Hematopoietic multipotent progenitor cell treated with erythropoietin and hydrocortisone succinate and interleukin-3 and kit ligand, for 4 days (in vitro differentiated cells): Measurements from ENCODE around the gene CNTNAP2.

Experiments used
- DNase-seq: peaks from one replicate; pipeline ENCODE4 v3.0.0-alpha.2; 2015

Gene CNTNAP2

DNA sequence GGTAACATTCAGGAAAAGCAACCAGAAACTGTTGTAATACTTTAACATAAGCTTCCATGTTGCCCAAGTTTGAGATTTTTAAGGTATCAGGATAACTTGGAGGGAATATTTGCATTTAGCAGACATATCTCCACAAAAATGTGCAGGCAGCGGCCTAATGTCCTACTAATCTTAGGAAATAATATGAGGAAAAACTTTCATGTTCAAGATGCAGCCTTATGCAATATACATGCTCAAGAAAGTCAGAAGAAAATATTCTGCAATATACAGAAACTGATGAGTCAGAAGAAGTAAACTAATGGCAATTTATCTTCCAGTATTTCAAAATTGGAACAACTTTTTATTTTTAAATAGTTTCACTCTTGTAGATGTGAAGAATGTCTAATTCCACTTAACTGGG lies 2010.8 kb downstream of the CNTNAP2 start:
- no peak for DNase-seq

- no peak for DNase-seq
These were observed 2012.4 kb downstream of the CNTNAP2 start for GRCh38 chr7:148129023-148129422.

DNA sequence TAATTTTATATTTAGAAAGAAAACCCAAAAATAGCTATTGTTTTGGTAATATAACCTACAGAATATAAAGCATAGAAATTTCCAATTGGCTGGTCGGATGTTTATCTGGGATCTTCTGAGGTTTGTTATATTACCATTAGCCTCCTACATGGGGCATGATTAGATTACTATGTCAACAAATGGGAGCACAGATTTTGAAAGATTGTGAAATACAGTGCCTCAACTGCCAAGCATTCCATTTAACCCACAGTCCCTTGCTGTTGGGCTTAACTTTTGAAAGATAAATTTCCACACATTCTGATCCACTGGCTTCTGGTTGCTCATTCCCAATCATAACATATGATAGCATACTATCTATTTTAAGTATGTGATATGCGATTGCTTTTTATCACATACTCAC lies 2018.5 kb downstream of the CNTNAP2 start:
- no peak for DNase-seq

DNA sequence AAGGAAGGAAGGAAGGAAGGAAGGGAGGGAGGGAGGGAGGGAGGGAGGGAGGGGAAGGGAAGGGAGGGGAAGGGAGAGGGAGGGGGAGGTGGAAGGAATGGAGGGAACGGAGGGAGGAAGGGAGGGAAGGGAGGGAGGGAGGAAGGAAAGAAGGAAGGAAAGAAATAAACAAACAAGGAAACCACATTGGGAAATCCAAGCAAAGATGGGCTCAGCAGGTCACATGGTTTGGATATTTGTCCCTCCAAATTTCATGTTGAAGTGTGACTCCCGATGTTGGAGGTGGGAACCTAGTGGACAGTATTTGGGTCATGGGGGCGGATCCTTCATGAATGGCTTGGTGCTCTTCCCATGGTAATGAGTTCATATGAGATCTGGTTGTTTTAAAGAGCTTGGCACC lies 2019.4 kb downstream of the CNTNAP2 start:
- no peak for DNase-seq

DNA sequence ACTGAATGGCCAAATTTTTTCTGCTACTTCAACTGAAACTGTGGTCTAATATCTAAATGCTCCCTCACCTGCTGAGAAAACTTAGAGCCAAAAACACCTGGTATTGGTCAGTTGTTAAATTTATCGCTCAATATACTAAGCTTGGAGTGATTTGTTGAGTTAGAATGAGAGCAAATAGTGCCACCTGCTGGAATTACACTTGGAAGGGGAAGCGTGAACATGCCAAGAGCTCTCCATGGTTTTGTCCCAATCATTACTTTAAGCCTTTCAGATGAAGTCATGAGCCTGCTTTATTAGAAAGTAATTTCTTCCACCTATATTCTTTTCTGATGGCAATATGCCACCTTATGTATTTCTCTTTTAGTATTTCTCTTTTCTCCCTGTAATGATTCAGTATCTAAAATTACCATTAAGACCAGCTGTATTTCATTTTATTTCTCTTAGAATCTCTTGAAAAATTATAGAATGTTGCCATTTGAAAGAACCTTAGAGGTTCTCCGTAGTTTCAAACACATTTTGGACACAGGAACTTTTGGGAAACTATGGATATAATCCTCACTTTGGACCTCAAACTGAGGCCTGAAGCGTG lies 2026.2 kb downstream of the CNTNAP2 start:
- peak; percentile 67 for DNase-seq

GRCh38 chr7:148144827-148145226 lies 2028.2 kb downstream of the CNTNAP2 start:
- DNase-seq, result no peak

DNA sequence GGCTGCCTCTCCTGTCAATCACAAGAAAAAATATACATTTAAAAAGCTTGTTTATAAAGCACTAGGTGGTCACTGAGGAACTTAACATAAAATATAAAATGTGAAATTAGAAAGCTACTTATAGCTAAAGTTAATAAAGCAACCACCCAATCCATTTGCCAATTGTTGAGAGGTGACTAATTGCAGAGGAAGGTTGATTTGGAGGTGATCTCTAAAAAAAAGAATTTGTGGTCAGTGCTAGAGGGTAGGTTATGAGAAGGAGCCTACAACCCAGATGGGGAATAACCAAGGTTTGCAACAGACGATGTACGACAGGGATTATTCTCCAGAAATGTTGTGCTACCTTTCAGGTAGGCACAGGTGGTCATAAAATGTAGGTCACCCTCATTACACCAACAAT lies 2029.7 kb downstream of the CNTNAP2 start:
- no peak for DNase-seq

DNA sequence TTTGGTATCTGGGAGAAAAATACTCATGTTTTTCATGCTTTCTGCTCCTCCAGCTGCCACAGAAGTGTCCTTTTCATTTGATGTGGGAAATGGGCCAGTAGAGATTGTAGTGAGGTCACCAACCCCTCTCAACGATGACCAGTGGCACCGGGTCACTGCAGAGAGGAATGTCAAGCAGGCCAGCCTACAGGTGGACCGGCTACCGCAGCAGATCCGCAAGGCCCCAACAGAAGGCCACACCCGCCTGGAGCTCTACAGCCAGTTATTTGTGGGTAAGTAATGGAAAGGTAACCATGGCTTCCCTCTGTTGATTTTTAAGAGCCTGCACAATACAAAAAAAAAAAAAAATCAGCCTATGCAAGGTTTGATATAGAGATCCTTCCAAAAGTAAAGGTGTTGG lies 2030.8 kb downstream of the CNTNAP2 start:
- no peak for DNase-seq

GRCh38 chr7:148148456-148148855 lies 2031.9 kb downstream of the CNTNAP2 start:
- no peak for DNase-seq

DNA sequence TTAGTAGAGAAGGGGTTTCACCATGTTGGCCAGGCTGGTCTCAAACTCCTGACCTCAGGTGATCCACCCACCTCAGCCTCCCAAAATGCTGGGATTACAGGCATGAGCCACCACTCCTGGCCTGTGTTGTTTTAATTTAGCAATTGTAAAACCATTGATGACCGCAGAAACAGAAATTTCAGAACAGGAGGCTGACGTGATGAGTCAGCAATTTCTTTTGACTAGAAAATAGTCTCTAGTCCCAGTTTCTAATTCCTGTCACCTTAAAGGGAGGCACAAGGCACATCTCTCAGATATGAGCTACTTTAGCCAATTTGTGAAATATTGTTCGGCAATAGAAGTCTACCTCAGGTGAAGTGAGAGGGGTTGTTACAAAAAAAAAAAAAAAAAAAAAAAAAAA lies 2033.1 kb downstream of the CNTNAP2 start:
- no peak for DNase-seq

DNA sequence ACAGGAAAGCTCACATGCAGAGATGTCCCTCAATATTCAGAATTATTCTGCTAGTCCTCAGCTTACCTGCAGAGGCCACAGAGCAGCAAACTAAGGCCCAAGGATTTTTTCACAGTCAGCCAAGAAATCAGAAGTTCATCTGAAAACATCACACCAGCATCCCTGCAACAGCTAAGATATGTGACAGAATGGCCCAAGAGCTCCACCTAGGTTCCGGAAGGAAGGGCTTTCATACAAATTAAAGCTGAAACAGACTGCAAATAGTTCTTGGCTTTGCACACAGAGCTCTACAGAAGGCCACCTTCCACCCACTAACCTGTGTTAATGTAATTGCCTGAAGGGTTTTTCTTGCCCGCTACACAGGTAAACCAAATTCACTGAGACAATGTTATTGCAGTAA lies 2035.2 kb downstream of the CNTNAP2 start:
- DNase-seq, result no peak

GRCh38 chr7:148153616-148154284 lies 2037.1 kb downstream of the CNTNAP2 start:
- DNase-seq, result no peak

DNA sequence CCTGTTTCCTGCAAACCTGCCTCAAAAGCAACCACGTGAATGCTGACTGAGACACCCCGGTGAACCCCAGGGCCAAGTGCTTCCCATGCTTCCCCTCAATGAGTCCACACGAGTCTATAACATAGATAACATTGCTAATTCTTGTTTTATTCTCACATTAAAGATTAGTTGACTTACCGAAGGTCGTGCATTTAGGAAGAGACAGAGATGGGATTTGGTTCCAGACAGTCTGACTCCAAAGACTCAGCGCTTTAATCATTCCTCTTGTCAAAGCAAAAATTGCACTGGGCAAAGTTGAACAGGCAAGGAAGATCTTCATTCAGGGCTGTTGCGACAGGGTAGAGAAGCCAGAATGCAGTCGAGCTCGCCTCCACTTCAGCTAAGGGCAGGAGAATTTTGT lies 2038.4 kb downstream of the CNTNAP2 start:
- no peak for DNase-seq

- no peak for DNase-seq
These were observed 2039.2 kb downstream of the CNTNAP2 start for GRCh38 chr7:148155826-148156225.

DNA sequence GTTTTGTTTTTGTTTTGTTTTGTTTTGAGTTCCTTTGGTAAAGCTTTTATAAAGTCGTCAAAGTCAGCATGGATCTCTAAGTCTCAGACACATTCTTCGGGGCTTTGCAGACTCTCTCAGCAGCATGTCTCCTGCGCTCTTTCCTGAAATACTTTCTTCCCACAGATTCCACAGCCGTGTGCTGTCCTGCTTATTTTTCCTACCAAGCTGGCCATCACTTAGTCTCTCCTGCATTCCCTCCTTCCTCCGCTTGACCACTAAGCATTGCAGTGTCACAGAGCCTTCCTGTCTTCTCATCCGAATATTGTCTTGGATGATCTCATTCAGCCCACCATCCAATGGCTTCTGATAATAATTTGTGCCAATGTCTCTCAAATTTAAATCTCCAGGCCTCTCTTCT lies 2039.6 kb downstream of the CNTNAP2 start:
- DNase-seq, result no peak

GRCh38 chr7:148159331-148159730 lies 2042.7 kb downstream of the CNTNAP2 start:
- no peak for DNase-seq

DNA sequence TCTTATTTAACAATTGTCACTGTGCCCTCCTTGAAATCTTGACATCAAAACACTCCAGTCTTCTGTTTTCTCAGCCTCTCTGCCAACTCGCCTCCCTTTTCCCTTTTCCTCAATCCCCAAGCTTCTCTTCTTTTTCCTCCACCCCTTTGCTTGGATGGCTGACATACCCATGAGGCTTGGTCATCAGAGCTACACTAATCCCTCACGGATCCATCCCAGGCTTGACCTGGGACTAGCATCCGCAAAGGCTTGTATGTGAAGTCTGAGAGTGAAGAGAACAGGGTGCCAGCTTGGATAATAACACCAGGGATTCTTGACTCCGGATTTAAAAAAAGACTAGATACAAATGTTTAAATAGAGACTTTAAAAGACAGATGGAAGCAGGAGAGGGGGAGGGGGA lies 2045.2 kb downstream of the CNTNAP2 start:
- no peak for DNase-seq

DNA sequence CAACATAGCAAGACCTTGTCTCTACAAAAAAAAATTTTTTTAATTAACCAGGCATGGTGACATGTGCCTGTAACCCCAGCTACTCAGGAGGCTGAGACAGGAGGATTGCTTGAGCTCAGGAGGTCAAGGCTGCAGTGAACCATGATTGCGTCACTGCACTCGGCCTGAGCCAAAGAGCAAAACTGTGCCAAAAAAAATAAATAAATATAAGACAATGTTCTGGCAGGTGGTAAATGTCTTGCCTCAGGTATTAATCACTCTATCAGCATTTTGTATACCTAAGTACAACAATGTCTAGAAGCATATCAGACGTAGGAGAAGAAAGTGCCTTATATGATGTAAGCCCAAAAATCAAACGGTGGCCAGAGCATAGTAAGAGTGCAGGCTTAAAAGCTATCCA lies 2046.2 kb downstream of the CNTNAP2 start:
- no peak for DNase-seq

DNA sequence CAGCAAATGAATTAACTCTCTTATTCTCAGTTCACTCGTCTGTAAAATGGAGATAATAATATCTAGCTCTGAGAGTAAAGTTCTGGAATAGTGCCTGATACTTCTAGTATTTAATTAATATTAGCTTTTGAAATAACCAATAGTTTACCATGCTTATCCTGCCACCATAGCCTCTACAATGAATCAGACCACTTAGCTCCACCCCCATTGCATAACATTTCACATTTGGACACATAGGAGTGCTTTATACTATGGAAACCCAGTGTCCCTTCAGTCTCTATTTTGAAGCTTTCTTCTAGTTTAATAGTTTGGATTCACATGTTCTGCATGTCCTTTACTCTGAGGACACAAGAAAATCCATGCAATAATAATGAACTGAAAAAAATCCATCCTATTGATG lies 2046.6 kb downstream of the CNTNAP2 start:
- DNase-seq, result no peak

- DNase-seq, result no peak
These were observed 2056.3 kb downstream of the CNTNAP2 start for GRCh38 chr7:148172920-148173319.

- DNase-seq, result no peak
These were observed 2056.8 kb downstream of the CNTNAP2 start for GRCh38 chr7:148173369-148173768.

DNA sequence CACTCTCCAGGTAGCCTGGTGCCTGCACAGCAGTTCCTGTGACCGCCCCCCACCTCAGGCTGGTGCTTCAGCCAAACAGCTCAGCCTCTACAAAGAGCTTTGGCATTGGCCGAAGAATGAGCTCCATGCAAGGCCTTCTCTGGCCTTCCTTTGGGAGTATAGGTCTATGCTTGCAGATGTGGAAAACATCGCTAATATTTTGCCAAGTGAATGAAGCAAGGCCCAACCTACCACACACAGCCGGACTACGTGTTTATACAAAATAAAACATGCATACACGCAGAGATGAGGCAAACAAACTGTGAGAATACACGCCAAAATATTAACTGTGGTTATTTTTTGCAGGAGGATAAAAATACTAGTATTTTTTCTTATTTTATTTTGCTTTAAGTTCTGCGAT lies 2057.8 kb downstream of the CNTNAP2 start:
- DNase-seq, result no peak

- no peak for DNase-seq
These were observed 2058.9 kb downstream of the CNTNAP2 start for GRCh38 chr7:148175512-148175911.

DNA sequence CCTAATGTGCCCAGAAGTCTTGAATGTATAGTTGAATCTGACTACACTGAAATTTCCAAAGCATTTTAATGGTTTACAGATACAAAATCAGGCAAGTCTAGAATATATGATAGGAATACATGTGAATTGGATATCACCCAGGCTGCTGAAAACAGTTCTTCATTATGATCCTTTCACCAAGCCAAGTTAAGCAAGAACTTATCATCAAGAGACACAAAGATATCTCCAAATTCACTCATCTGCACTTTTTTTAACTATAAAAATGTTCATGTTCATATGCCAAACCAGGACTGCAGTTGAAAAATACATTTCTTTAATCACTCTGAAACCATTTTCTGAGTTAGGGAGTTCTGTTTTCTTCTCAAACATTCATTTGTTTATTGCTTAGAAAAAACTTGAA lies 2061.4 kb downstream of the CNTNAP2 start:
- no peak for DNase-seq

DNA sequence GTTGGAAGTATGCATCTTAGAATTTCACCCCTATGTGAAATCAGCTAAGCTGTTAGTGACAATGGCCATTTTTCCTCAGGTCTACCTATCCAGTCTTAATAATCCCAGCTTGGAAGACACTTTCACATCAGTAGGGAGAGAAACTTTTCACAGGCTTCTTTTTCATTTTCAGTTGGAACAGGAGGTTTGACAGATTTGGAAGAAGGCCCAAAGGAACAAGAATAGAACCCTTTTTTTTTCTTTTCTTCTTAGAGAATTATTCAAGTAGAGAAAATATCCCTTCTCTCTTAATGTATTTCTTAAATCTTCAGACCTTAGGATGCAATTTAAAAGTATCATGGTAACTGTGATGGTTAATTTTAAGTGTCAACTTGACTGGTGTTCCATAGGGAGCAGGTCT lies 2063.5 kb downstream of the CNTNAP2 start:
- no peak for DNase-seq
